GM21423 (cell line): ENCODE data around the gene SLC5A1.

ENCODE experiments used
- ATAC-seq: cut with Tn5 transposase; IDR thresholded peaks from one replicate; pipeline ENCODE4 v1.9.1; 2021; ENCODE audit warnings: mild to moderate bottlenecking, moderate library complexity; ENCODE audit not compliant: unreplicated experiment

Gene SLC5A1

GRCh38 chr22:32050678-32051515 lies 7.8 kb downstream of the SLC5A1 start:
- no peak for ATAC-seq

DNA sequence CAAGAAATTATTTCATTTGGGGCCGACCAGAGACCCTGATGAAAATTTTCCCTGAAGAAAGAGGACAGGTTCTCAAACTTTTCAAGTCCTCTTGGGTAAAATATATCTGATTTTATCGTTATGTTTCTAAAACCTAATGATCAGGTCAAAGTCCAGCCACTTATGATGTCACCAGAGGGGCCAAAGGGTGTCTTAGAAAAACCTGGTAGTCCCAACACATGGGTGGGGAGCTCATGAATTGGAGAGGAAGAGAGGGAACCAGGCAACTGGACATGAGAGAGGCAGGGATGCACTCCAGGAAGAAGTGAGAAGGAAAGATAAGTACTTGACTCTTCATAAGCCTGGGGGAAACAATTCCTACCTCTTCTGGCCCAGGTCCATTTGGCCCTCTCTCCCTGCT lies 9.2 kb downstream of the SLC5A1 start:
- no peak for ATAC-seq

GRCh38 chr22:32052936-32053791 lies 10.1 kb downstream of the SLC5A1 start:
- ATAC-seq, result no peak

GRCh38 chr22:32055069-32055468 lies 12.0 kb downstream of the SLC5A1 start:
- no peak for ATAC-seq

DNA sequence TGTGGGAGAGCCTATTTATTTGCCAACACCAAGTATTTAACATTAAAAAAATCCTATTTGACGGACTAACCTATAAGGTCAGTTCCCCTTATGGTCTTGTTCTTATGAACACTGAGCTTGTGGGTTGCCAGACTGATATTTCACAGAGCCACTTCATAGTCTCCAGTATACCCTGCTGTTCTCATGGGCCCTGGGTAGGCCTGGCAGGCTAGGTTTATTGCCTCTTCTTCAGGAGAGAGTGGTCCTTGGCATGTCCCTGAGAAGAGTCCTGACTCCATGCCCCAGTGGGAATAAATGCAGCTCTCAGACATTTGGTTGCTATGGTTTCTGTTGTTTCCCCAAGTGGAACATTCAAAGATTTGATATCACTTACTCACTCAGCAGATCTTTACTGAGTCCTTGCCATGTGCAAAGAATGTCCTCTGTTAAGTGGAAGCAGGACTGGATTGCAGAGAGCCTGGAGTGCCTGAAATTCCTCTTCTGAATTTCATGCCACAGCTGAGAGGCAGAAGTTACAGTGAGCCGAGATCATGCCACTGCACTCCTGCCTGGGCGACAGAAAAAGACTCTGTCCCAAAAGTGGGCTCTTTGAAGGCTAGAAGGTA lies 15.7 kb downstream of the SLC5A1 start:
- no peak for ATAC-seq

DNA sequence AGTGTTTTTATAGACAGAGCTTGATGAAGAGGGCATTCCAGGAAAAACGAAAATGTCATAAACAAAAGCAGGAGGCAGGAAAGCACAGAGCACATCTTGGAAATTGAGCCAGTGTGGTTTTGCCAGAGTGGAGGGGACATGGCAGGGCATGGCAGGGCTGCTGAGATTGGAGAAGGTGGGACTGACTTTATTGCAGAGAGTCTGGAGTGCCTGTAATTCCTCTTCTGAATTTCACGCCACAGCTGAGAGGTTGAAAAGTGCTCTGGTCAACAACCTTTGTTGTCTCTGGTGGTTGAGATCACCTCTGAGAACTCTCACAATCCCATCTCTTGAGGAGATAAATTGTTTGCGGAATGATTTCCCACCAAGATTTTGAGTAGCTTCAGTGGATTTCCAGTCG lies 16.4 kb downstream of the SLC5A1 start:
- no peak for ATAC-seq

DNA sequence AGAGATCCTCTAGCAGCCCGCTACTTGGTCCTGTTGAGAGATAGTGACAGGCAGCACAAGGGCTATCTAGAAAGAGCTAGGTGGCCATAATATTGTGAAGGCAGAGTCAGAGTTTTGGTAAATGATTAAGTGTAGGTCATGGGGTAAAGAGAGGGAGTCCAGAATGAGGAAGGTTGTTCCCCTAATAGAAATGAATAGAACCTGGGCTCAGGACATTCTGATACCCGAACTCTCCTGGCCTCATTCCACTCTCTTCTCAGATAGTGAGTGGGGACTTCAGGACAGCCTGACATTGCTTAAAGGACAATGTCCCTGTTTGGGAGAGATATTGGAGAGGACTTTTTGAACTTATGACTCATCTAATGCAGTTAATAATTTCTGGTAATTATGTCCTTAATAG lies 20.6 kb downstream of the SLC5A1 start:
- no peak for ATAC-seq

- ATAC-seq, result no peak
Measured at GRCh38 chr22:32066820-32067219, 23.8 kb downstream of the SLC5A1 start.

GRCh38 chr22:32067613-32068012 lies 24.6 kb downstream of the SLC5A1 start:
- no peak for ATAC-seq

GRCh38 chr22:32069579-32070372 lies 26.7 kb downstream of the SLC5A1 start:
- no peak for ATAC-seq

DNA sequence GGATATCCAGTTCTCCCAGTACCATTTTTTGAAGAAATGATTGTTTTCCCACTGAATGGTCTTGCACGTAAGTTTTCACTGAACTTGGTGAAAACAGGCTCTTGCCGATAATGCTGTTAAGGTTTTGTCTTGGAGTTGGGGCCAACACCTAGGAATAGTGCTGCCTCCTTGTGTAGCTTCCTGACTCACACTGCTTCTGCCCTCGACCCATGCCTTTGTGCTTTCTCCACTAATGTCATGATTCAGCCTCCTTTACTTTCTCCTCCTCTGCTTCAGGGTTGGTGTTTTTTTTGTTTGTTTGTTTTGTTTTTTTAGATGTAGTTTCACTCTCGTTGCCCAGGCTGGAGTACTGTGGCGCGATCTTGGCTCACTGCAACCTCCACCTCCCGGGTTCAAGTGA lies 30.2 kb downstream of the SLC5A1 start:
- no peak for ATAC-seq

- no peak for ATAC-seq
Measured at GRCh38 chr22:32073823-32074380, 30.8 kb downstream of the SLC5A1 start.

DNA sequence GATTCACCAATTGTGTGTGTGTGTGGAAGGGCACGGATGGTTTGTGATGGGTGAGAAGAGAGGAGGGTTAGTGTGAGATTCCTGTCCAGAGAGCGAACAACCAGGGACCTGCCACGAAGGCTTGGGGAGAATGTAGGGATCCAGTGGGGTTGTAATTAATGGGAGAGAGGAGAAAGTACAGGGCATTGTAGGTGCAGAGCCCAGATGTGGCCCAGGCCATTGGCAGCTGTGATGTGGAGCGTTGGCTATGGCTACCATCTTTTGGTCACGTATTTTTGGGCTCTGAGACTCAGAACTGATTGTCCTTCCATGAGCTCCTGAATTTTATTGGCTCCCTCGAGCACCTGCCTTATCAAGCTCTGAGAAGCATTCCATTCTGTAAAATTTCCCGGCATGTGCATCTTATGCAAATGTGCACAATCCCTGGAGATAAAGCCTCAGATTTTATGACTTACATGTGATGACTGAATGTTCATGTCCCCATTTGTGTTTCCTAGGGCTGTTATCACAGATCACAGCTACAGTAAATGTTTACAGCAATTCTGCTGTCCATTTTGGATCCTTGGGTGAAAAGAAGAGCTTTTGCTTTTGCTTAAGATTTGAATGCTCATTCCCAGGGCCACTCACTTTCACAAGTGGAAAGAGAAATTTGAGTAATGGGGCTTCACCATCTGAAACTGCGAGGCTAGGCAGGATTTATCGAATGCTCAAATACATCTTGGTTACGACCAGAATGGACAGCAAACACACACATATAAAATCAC lies 33.1 kb downstream of the SLC5A1 start:
- no peak for ATAC-seq

GRCh38 chr22:32076761-32077084 lies 33.7 kb downstream of the SLC5A1 start:
- no peak for ATAC-seq

- no peak for ATAC-seq
Measured at GRCh38 chr22:32077151-32077550, 34.1 kb downstream of the SLC5A1 start.

DNA sequence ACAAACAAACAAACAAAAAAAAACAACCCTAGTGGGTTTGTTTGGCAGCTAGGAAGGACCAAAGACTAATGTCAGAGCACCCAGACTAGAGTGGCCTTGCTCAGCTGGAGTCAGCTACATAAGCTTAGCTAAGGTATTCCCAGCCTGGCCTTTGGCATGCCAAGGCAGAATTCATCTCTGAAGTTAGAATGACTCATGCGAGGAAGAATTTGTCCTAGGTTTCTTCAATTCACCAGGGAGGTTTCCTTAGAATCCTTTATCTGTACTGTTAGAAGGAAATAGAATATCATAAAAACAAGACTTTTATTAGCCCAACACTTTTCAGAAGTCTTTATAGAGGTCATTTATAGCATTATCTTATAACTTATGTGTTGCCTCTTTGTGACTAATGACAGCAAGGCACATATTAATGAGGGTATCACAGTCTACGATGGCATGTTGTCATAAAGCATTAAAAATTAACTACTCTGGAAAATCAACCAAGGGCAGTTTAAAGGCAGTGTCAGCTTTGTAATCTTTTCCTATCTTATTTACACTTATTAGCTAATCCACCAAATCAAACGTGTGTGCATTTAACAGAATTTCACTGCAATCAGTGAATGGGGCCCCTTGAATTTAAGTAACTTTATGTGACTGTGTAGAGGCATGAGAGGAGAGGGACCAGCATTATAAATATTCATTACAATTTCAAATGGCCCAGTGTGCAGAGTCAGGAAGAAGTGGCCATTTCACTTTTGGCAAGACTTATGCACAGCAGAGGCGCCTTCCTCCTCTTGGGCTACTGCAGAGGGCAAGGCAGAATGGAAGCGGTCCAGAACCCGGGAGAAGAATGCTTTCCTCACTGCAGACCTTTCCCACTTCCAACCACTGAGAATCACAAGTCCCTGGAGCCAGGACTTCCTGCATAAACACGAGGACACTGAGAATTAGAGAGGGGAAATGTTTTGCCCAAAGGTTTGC lies 36.3 kb downstream of the SLC5A1 start:
- ATAC-seq, result no peak

- ATAC-seq, result no peak
Measured at GRCh38 chr22:32080904-32081303, 37.8 kb downstream of the SLC5A1 start.

GRCh38 chr22:32082331-32082730 lies 39.3 kb downstream of the SLC5A1 start:
- ATAC-seq, result no peak

DNA sequence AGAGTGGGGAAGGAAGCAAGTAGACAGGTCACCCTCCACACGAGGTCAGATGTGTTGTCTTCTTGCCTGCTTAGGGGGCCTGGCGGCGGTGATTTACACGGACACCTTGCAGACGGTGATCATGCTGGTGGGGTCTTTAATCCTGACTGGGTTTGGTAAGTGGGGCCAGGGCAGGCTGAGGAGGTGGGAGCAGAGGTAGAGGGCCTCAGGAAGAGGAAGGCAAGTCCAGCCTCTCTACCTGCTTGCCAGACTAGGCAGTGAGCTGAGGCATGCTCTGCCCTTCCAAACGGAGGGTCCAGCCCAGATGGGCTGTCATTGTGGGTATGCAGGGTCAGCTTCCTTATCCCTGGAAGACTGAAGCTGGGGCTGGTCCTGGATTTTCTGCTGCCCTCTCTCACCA lies 39.9 kb downstream of the SLC5A1 start:
- no peak for ATAC-seq
